Natural killer cell (primary cell): ENCODE measurements around the gene XNDC1N. TPM values are rescaled to one million over a fixed set of nuclear protein-coding genes. Genes with fewer than 3 reads are reported as not detected.
A peak's percentile ranks its signal among the peaks of the same experiment; 100 is the strongest.

Experiments used
- ATAC-seq, 3 donors: fragments of 150-1000 bp in 2 of 3; fragments of 200-7000 bp in 1 of 3; cut with Tn5 transposase; 1 replicate in 1 of 3; 2 replicates in 2 of 3; pipeline ENCODE4 v1.10.0; 2021; ENCODE audit warnings: mild to moderate bottlenecking in 2 of 3, moderate library complexity in 2 of 3
- DNase-seq, 2 donors: peaks; one replicate each; pipeline versions ENCODE4 v3.0.0 to v3.0.0-alpha.2; 2013 to 2021; ENCODE audit warnings: mixed read lengths in 1 of 2
- H3K27ac ChIP-seq: one replicate; pipeline ENCODE4 v1.5.1; 2013; ENCODE audit warnings: mild to moderate bottlenecking, low read length
- H3K27me3 ChIP-seq: one replicate; pipeline ENCODE4 v1.6.1; 2013; ENCODE audit warnings: low read length; ENCODE audit not compliant: control insufficient read depth, insufficient read depth
- H3K36me3 ChIP-seq: one replicate; pipeline ENCODE4 v1.6.1; 2013; ENCODE audit warnings: low read length; ENCODE audit not compliant: control insufficient read depth, insufficient read depth
- H3K4me1 ChIP-seq: one replicate; pipeline ENCODE4 v1.6.1; 2013; ENCODE audit warnings: low read length; ENCODE audit not compliant: control insufficient read depth, insufficient read depth
- H3K4me3 ChIP-seq: one replicate; pipeline ENCODE4 v1.5.1; 2013; ENCODE audit warnings: low read length
- H3K9me3 ChIP-seq: one replicate; pipeline ENCODE4 v1.6.1; 2013; ENCODE audit warnings: low read length; ENCODE audit not compliant: control insufficient read depth, insufficient read depth
- H3K27ac Mint-ChIP-seq, 2 donors: one replicate each; pipeline ENCODE4 v1.8.0; 2022; ENCODE audit warnings: mild to moderate bottlenecking in 2 of 2, mixed read lengths in 2 of 2, moderate library complexity in 1 of 2
- H3K27me3 Mint-ChIP-seq, 2 donors: one replicate each; pipeline ENCODE4 v1.8.0; 2022; ENCODE audit warnings: low read depth in 2 of 2, mixed read lengths in 2 of 2
- H3K36me3 Mint-ChIP-seq: one replicate; pipeline ENCODE4 v1.8.0; 2022; ENCODE audit warnings: mixed read lengths
- H3K4me1 Mint-ChIP-seq, 2 donors: one replicate each; pipeline ENCODE4 v1.8.0; 2022; ENCODE audit warnings: mixed read lengths in 2 of 2
- H3K4me3 Mint-ChIP-seq: one replicate; pipeline ENCODE4 v1.8.0; 2022; ENCODE audit warnings: mild to moderate bottlenecking, moderate library complexity, mixed read lengths
- H3K9me3 Mint-ChIP-seq, 2 donors: one replicate each; pipeline ENCODE4 v1.8.0; 2022; ENCODE audit warnings: mixed read lengths in 2 of 2
- CTCF ChIP-seq: fragments of 200-600 bp; IDR thresholded peaks from one replicate; pipeline ENCODE4 v1.8.0; 2022; ENCODE audit warnings: antibody characterized with exemption
- WGBS: methylation state at CpG from one replicate; pipeline ENCODE4 v1.1.7; 2013; ENCODE audit warnings: missing lambda C conversion rate; ENCODE audit not compliant: insufficient coverage; 5-methylcytosine and 5-hydroxymethylcytosine counted together
- intact Hi-C: fragments of 100-400 bp; cut with micrococcal nuclease; formaldehyde crosslinking; loops from one replicate; pipeline ENCODE4 v1.14.2; 2022
- total RNA-seq, 4 donors: library from RNA; stranded (reverse); fragments of 120-200 nt in 1 of 4; gene quantifications; one replicate each; pipeline versions ENCODE4 v1.2.3 to v1.2.4, GENCODE V29; 2013 to 2022

The XNDC1N gene
- total RNA-seq, 3 donors from 2014 or later (not counting 1 experiment from before 2014, with no cell fraction given), result 9.6 to 16.1 (median 14.1) TPM

- Histone ChIP-seq H3K4me3 (no peak overlapping the region), H3K4me1 (no peaks in the 10 kb centered on the region), H3K9me3 (peaks cover 3% of the 10 kb centered on the region), H3K27me3 (no peaks in the 10 kb centered on the region), H3K27ac (peak overlapping the region; percentile 33), H3K36me3 (peaks cover 22% of the 10 kb centered on the region)
- DNase-seq, result no peak
- peak; percentile 71 to 91 (median 83) for ATAC-seq
- H3K27me3 Mint-ChIP-seq, result no peaks in the 10 kb centered on the region
- H3K36me3 Mint-ChIP-seq, result no peaks in the 10 kb centered on the region
- peaks cover 11 to 34% of the 10 kb centered on the region in 2 donors for H3K4me1 Mint-ChIP-seq
- no peak overlapping the region for H3K4me3 Mint-ChIP-seq
- peak overlapping the region; percentile 75 to 81 for H3K27ac Mint-ChIP-seq
- no CpG with 5 or more reads among the region's 2 CpGs for WGBS
- intact Hi-C loops, result no loop called here
- no peak for TF ChIP-seq CTCF
- no peaks in the 10 kb centered on the region for H3K9me3 Mint-ChIP-seq
Observed at GRCh38 chr11:71962428-71963038, 34.1 kb upstream of the XNDC1N start.

- no peaks in the 10 kb centered on the region for H3K27me3 Mint-ChIP-seq
Observed at GRCh38 chr11:71955898-71956456, 27.6 kb upstream of the XNDC1N start.

GRCh38 chr11:71951741-71952310, 23.4 kb upstream of the XNDC1N start:
- H3K36me3 Mint-ChIP-seq, result no peaks in the 10 kb centered on the region
- H3K4me3 Mint-ChIP-seq, result no peak overlapping the region
- Histone ChIP-seq H3K27me3 (no peaks in the 10 kb centered on the region), H3K27ac (no peak overlapping the region), H3K4me3 (no peak overlapping the region), H3K9me3 (no peaks in the 10 kb centered on the region), H3K4me1 (no peaks in the 10 kb centered on the region), H3K36me3 (no peaks in the 10 kb centered on the region)
- peaks cover 30 to 46% of the 10 kb centered on the region in 2 donors for H3K4me1 Mint-ChIP-seq
- ATAC-seq (no peak), DNase-seq (no peak)
- no peak overlapping the region for H3K27ac Mint-ChIP-seq
- TF ChIP-seq CTCF, result no peak
- no peaks in the 10 kb centered on the region for H3K27me3 Mint-ChIP-seq
- no peaks in the 10 kb centered on the region for H3K9me3 Mint-ChIP-seq
- 95% methylated on average over 3 of the region's 4 CpGs for WGBS
- intact Hi-C loops, result no loop called here

More at GRCh38 chr11:71955898-71956456, 27.6 kb upstream of the XNDC1N start:
- Histone ChIP-seq H3K27ac (no peak overlapping the region), H3K9me3 (no peaks in the 10 kb centered on the region), H3K4me1 (no peaks in the 10 kb centered on the region), H3K4me3 (no peak overlapping the region), H3K36me3 (peaks cover 11% of the 10 kb centered on the region), H3K27me3 (no peaks in the 10 kb centered on the region)
- Mint-ChIP-seq H3K4me1 (peaks cover 26 to 60% of the 10 kb centered on the region in 2 donors), H3K4me3 (no peak overlapping the region), H3K9me3 (no peaks in the 10 kb centered on the region), H3K36me3 (no peaks in the 10 kb centered on the region), H3K27ac (no peak overlapping the region)
- TF ChIP-seq CTCF, result no peak
- no peak for DNase-seq
- intact Hi-C loops, result no loop called here
- no peak for ATAC-seq
- 84% methylated on average over 2 of the region's 3 CpGs for WGBS
